HG03095 (cell line): ENCODE data around the gene SLC22A17.
"Not testable (repeated sequence)": the region's sequence is repeated elsewhere in the genome, so short reads cannot be mapped to it uniquely, and the experiment has no call there.

ENCODE experiments used
- ATAC-seq: cut with Tn5 transposase; IDR thresholded peaks from one replicate; pipeline ENCODE4 v1.9.1; 2021; ENCODE audit warnings: moderate library complexity; ENCODE audit not compliant: unreplicated experiment

Gene SLC22A17

GRCh38 chr14:23352506-23353432 is at the start of gene SLC22A17:
Gene SLC22A17, minus strand, starts transcription at chr14:23352887.
- ATAC-seq: no peak

GRCh38 chr14:23401291-23401690 is 48.6 kb upstream of the SLC22A17 start:
- ATAC-seq: no peak

GRCh38 chr14:23400496-23401149 is 47.9 kb upstream of the SLC22A17 start:
- ATAC-seq: not testable (repeated sequence)

GRCh38 chr14:23399591-23399990 is 46.9 kb upstream of the SLC22A17 start:
- ATAC-seq: no peak

GRCh38 chr14:23399136-23399535 is 46.4 kb upstream of the SLC22A17 start:
- ATAC-seq: no peak

- no peak for ATAC-seq
Measured at GRCh38 chr14:23398348-23398747, 45.7 kb upstream of the SLC22A17 start.

- ATAC-seq: no peak
Measured at GRCh38 chr14:23396781-23397407, 44.2 kb upstream of the SLC22A17 start.

GRCh38 chr14:23396126-23396525 is 43.4 kb upstream of the SLC22A17 start:
- no peak for ATAC-seq

- no peak for ATAC-seq
Measured at GRCh38 chr14:23392613-23393012, 39.9 kb upstream of the SLC22A17 start.

- not testable (repeated sequence) for ATAC-seq
Measured at GRCh38 chr14:23389871-23390270, 37.2 kb upstream of the SLC22A17 start.

GRCh38 chr14:23389396-23389795 is 36.7 kb upstream of the SLC22A17 start:
- ATAC-seq: no peak

- ATAC-seq: no peak
Measured at GRCh38 chr14:23388996-23389395, 36.3 kb upstream of the SLC22A17 start.

- ATAC-seq: no peak
Measured at GRCh38 chr14:23387916-23388882, 35.5 kb upstream of the SLC22A17 start.

GRCh38 chr14:23386999-23387398 is 34.3 kb upstream of the SLC22A17 start:
- ATAC-seq: no peak

GRCh38 chr14:23386266-23386657 is 33.6 kb upstream of the SLC22A17 start:
- ATAC-seq: not testable (repeated sequence)

- ATAC-seq: no peak
Measured at GRCh38 chr14:23385642-23386265, 33.1 kb upstream of the SLC22A17 start.

- ATAC-seq: no peak
Measured at GRCh38 chr14:23385244-23385641, 32.6 kb upstream of the SLC22A17 start.

- no peak for ATAC-seq
Measured at GRCh38 chr14:23384364-23385080, 31.8 kb upstream of the SLC22A17 start.

GRCh38 chr14:23382731-23383440 is 30.2 kb upstream of the SLC22A17 start:
- ATAC-seq: no peak
